Esophagus squamous epithelium (tissue), 5 donors: Measurements from ENCODE around the gene BRINP3. TPM values are rescaled to one million over a fixed set of nuclear protein-coding genes. Genes with fewer than 3 reads are reported as not detected.

Experiments used
- DNase-seq: peaks from one replicate; lab custom pipeline; 2025; lab: John Stamatoyannopoulos, UW
- H3K27ac ChIP-seq, 4 donors: fragments of 200-600 bp; sonication (generic); one replicate each; pipeline ENCODE4 v1.5.1; 2016 to 2019; ENCODE audit warnings: mild to moderate bottlenecking in 1 of 4
- H3K27me3 ChIP-seq, 4 donors: fragments of 200-600 bp; sonication (generic); 1 replicate in 3 of 4; 2 replicates in 1 of 4; pipeline versions ENCODE4 v1.5.1 to v1.6.0; 2017 to 2021; ENCODE audit warnings: antibody characterized with exemption in 1 of 4
- H3K36me3 ChIP-seq, 3 donors: fragments of 200-600 bp; sonication (generic); one replicate each; pipeline ENCODE4 v1.5.1; 2016 to 2019
- H3K4me1 ChIP-seq, 3 donors: fragments of 200-600 bp; sonication (generic); one replicate each; pipeline ENCODE4 v1.5.1; 2017 to 2019
- H3K4me3 ChIP-seq, 4 donors: fragments of 200-600 bp; sonication (generic); 1 replicate in 3 of 4; 2 replicates in 1 of 4; pipeline ENCODE4 v1.5.1; 2016 to 2019; ENCODE audit warnings: mild to moderate bottlenecking in 2 of 4, moderate library complexity in 1 of 4
- H3K9me3 ChIP-seq, 3 donors: fragments of 200-600 bp; sonication (generic); one replicate each; pipeline ENCODE4 v1.5.1; 2016 to 2019
- POLR2A ChIP-seq, 4 donors: fragments of 450-650 bp; IDR thresholded peaks; one replicate each; pipeline ENCODE4 v1.6.1; 2017; ENCODE audit warnings: antibody characterized with exemption in 4 of 4, mild to moderate bottlenecking in 4 of 4, moderate library complexity in 3 of 4
- WGBS, 2 donors: methylation state at CpG; one replicate each; pipeline ENCODE4 v1.1.5; 2018; 5-methylcytosine and 5-hydroxymethylcytosine counted together
- intact Hi-C: fragments of 100-400 bp; cut with DNase I; formaldehyde crosslinking; loops from one replicate; pipeline ENCODE4 v1.15.0; 2022
- total RNA-seq, 4 donors: library from RNA; depleted of rRNA; stranded (reverse); fragments of >200 nt; gene quantifications; one replicate each; pipeline ENCODE4 v1.1.0, GENCODE V29; 2016
- TF ChIP-seq, protein P1 (sequence below), 6 experiments: fragments of 450-650 bp in 4 of 6; fragments of 200-600 bp in 2 of 6; sonication (generic) in 2 of 6; IDR thresholded peaks; one replicate each; pipeline ENCODE4 v1.5.1; 2016 to 2019; ENCODE audit warnings: antibody characterized with exemption in 6 of 6, mild to moderate bottlenecking in 4 of 6, moderate library complexity in 4 of 6
- donor health status: DM: yes; HTN: yes; CAD: no.

Gene BRINP3
- total RNA-seq, 4 donors from 2014 or later, result 0.50 to 0.95 TPM; not detected in 2

DNA sequence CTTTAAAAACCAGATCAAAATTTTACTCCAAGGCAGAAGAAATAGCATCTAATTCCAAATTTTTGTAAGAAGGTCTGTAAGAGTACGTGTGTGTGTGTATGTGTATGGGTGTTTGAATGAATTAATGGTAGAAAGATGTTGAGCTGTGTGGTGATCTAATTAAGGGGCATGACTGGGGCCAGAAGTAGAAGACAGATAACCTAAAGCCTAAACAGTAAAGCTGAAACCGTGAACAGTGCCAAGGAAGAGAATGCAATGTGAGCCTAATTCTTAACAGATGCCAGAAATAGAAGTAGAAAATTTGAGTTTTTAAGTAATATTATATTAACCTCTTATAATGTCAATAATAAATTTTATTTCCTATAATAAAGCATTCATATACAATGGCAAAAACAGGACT is 38.2 kb downstream of the BRINP3 start:
- Histone ChIP-seq H3K4me1 (no peaks in the 10 kb centered on the region), H3K9me3 (no peaks in the 10 kb centered on the region), H3K27ac (no peak overlapping the region), H3K27me3 (no peaks in the 10 kb centered on the region), H3K36me3 (no peaks in the 10 kb centered on the region), H3K4me3 (no peak overlapping the region)
- TF ChIP-seq POLR2A (IDR thresholded peaks at IDR 0.05), result no peak
- TF ChIP-seq, protein P1, sequence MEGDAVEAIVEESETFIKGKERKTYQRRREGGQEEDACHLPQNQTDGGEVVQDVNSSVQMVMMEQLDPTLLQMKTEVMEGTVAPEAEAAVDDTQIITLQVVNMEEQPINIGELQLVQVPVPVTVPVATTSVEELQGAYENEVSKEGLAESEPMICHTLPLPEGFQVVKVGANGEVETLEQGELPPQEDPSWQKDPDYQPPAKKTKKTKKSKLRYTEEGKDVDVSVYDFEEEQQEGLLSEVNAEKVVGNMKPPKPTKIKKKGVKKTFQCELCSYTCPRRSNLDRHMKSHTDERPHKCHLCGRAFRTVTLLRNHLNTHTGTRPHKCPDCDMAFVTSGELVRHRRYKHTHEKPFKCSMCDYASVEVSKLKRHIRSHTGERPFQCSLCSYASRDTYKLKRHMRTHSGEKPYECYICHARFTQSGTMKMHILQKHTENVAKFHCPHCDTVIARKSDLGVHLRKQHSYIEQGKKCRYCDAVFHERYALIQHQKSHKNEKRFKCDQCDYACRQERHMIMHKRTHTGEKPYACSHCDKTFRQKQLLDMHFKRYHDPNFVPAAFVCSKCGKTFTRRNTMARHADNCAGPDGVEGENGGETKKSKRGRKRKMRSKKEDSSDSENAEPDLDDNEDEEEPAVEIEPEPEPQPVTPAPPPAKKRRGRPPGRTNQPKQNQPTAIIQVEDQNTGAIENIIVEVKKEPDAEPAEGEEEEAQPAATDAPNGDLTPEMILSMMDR (IDR thresholded peaks at IDR 0.05), result no peak
- no peak for DNase-seq
- WGBS, 2 donors, result 44 to 49% methylated on average over 2 of the region's 2 CpGs
- intact Hi-C loops, result no loop called here

DNA sequence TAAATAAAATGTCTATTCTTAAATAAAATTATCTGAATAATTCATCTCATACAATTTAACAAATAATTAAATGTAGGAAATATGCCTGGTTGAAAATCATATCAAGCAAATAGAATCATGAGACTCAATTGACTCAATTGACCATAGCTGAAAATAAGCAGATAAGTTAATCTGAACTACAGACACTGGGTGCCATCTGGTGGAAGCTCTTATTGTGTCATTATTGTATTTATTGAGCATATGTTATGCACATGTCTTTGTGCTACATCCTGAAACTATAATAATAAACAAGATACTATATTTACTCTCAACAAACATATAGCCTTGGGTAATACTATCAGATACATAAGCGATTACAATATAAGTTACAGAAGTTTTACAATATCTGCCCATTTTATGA is 41.0 kb downstream of the BRINP3 start:
- Histone ChIP-seq H3K36me3 (no peaks in the 10 kb centered on the region), H3K27me3 (no peaks in the 10 kb centered on the region), H3K27ac (no peak overlapping the region), H3K9me3 (no peaks in the 10 kb centered on the region), H3K4me3 (no peak overlapping the region), H3K4me1 (no peaks in the 10 kb centered on the region)
- intact Hi-C loops, result no loop called here
- no peak for DNase-seq
- WGBS, 2 donors, result 72 to 75% methylated on average over 1 of the region's 1 CpG
- TF ChIP-seq, protein P1 (IDR thresholded peaks at IDR 0.05), result peak in 1 of 6 experiments; percentile 32
- no peak for TF ChIP-seq POLR2A (IDR thresholded peaks at IDR 0.05)

DNA sequence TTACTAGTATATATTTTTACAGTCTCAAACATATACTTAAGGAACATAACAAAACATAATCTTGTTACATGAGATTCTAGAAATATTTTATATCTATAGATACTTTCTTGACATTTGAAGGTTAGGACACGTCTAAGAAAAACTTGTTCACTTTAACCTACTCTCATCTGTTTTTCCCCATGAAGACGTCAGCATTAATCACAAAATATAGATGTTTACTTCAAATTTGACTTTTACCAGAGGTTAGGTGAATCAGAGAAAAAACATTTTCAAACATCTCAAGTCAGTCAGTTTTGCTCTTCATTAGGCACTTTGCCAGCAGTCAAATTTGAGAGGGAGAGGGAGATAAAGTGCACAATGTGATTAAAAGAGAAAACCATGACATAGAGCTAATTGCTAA is 47.7 kb downstream of the BRINP3 start:
- no peaks in the 10 kb centered on the region for H3K27me3 ChIP-seq
- no peaks in the 10 kb centered on the region for H3K36me3 ChIP-seq
- H3K27ac ChIP-seq, result no peak overlapping the region
- intact Hi-C loops, result no loop called here
- 74 to 82% methylated on average over 2 of the region's 2 CpGs for WGBS, 2 donors
- no peaks in the 10 kb centered on the region for H3K4me1 ChIP-seq
- no peaks in the 10 kb centered on the region for H3K9me3 ChIP-seq
- TF ChIP-seq POLR2A (IDR thresholded peaks at IDR 0.05), result no peak
- TF ChIP-seq, protein P1 (IDR thresholded peaks at IDR 0.05), result no peak
- no peak for DNase-seq
- no peak overlapping the region for H3K4me3 ChIP-seq

DNA sequence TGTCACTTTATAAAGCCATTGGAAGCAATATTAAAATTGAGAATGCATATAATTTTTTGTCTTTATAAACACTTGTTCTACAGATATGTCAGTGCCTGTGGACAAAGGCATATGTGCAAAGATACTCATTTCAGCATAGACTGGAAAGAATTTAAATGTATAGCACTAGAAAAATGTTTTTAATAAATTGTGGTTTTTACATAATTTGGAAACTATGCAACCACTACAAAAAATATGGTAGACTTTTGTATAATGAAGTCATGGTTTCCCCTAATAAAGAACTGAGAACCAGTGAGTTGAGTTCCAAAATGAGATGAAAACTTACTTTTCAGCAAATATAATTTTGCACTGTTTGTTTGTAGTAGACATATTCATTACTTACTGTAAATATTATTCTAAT is 48.5 kb downstream of the BRINP3 start:
- H3K36me3 ChIP-seq, result no peaks in the 10 kb centered on the region
- no peak overlapping the region for H3K4me3 ChIP-seq
- H3K27ac ChIP-seq, result no peak overlapping the region
- TF ChIP-seq, protein P1 (IDR thresholded peaks at IDR 0.05), result no peak
- TF ChIP-seq POLR2A (IDR thresholded peaks at IDR 0.05), result no peak
- intact Hi-C loops, result no loop called here
- no peaks in the 10 kb centered on the region for H3K9me3 ChIP-seq
- no peaks in the 10 kb centered on the region for H3K27me3 ChIP-seq
- DNase-seq, result no peak
- H3K4me1 ChIP-seq, result no peaks in the 10 kb centered on the region

DNA sequence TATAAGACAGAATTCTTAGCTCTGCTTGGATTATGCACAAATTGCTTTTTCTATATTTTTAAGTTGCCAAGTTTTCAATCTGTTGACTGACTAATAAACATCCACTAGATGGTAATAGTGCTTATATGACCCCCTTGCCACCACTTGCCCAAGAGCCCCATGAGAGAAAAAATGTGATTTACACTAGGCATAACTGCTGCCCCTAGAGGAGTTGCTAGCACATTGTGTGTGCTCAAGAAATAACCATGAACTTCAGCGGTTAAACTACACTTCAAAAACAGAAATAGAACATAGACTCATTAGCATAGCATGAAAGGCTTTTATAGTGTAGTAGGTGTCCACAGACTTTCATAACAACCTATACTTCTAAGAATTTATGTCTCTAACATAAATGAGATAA is 61.4 kb downstream of the BRINP3 start:
- no peaks in the 10 kb centered on the region for H3K9me3 ChIP-seq
- H3K36me3 ChIP-seq, result no peaks in the 10 kb centered on the region
- H3K27me3 ChIP-seq, result no peaks in the 10 kb centered on the region
- H3K4me3 ChIP-seq, result no peak overlapping the region
- no peaks in the 10 kb centered on the region for H3K4me1 ChIP-seq
- TF ChIP-seq, protein P1 (IDR thresholded peaks at IDR 0.05), result no peak
- TF ChIP-seq POLR2A (IDR thresholded peaks at IDR 0.05), result no peak
- no peak for DNase-seq
- intact Hi-C loops, result no loop called here
- 62 to 80% methylated on average over 1 of the region's 1 CpG for WGBS, 2 donors
- no peak overlapping the region for H3K27ac ChIP-seq
